OCI-LY3 (cell line): ENCODE results near the gene GMCL2.

ENCODE experiments used
- H2AFZ ChIP-seq: fragments of 200-600, 300-600 bp; shearing (Covaris generic); 2 replicates; pipeline ENCODE4 v1.6.0; 2014; ENCODE audit warnings: antibody characterized with exemption, low read depth, low read length
- H3K27ac ChIP-seq: fragments of 200-600, 300-600 bp; sonication (generic); 2 replicates; pipeline ENCODE4 v1.5.1; 2014; ENCODE audit warnings: mild to moderate bottlenecking, low read length, moderate library complexity, mixed read lengths
- H3K27me3 ChIP-seq: fragments of 200-600, 300-600 bp; sonication (generic); 2 replicates; pipeline ENCODE4 v1.6.1; 2014; ENCODE audit warnings: low read depth, low read length, mixed read lengths
- H3K36me3 ChIP-seq: fragments of 200-600, 300-600 bp; sonication (generic); replicated peaks from 2 replicates; pipeline ENCODE3; 2014; ENCODE audit warnings: low read depth, low read length, mixed read lengths
- H3K4me1 ChIP-seq: fragments of 300-600, 200-600 bp; sonication (generic); 2 replicates; pipeline ENCODE4 v1.6.1; 2014; ENCODE audit warnings: low read length, mixed read lengths
- H3K4me2 ChIP-seq: fragments of 200-600, 300-600 bp; sonication (generic); 2 replicates; pipeline ENCODE4 v1.6.1; 2014; ENCODE audit warnings: low read length, mixed read lengths
- H3K4me3 ChIP-seq: fragments of 300-600, 200-600 bp; sonication (generic); 2 replicates; pipeline ENCODE4 v1.5.1; 2014; ENCODE audit warnings: antibody characterized with exemption, mild to moderate bottlenecking, low read length, moderate library complexity
- H3K79me2 ChIP-seq: fragments of 300-600, 200-600 bp; shearing (Covaris generic); 2 replicates; pipeline ENCODE4 v1.6.1; 2014; ENCODE audit warnings: mild to moderate bottlenecking, low read length, mixed read lengths
- H3K9ac ChIP-seq: fragments of 300-600, 200-600 bp; shearing (Covaris generic); 2 replicates; pipeline ENCODE4 v1.6.0; 2014; ENCODE audit warnings: mild to moderate bottlenecking, low read length, moderate library complexity
- H3K9me3 ChIP-seq: fragments of 200-600, 300-600 bp; shearing (Covaris generic); 2 replicates; pipeline ENCODE4 v1.6.1; 2014; ENCODE audit warnings: low read length, mixed read lengths; ENCODE audit not compliant: insufficient read depth
- H4K20me1 ChIP-seq: fragments of 200-600, 300-600 bp; sonication (generic); 2 replicates; pipeline ENCODE4 v1.6.1; 2016; ENCODE audit warnings: low read length, mixed read lengths; ENCODE audit not compliant: insufficient read depth
- EZH2phosphoT487 ChIP-seq: fragments of 200-600 bp; shearing (Covaris generic); IDR thresholded peaks from 2 replicates; pipeline ENCODE4 v1.6.1; 2018; ENCODE audit warnings: antibody characterized with exemption, mixed run types, low read depth
- TF ChIP-seq, protein P1 (sequence below): fragments of 200-600, 300-600 bp; sonication (generic); IDR thresholded peaks from 2 replicates; pipeline ENCODE4 v1.5.1; 2014; ENCODE audit warnings: antibody characterized with exemption, low read length, low read depth

GMCL2 gene

DNA sequence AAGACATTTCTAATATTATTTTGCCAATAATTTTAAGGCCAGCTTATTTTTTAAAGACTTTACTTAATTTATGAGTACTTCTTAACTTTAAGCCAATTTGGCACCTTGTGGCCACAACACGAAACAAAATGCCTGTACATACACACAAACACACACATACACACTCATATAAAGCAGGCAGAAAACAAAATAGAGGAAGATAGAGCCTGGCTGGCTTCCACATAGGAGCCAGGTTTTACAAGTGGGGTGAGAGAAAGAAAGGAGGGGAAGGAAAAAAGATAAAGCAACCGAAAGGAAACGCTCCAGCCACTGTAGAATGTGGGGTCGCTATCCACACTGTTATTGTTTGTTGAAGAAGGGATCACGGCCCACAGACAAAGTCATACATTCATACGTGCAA, 10.4 kb downstream of the GMCL2 start:
- Histone ChIP-seq H3K36me3 (no peaks in the 10 kb centered on the region), H4K20me1 (no peaks in the 10 kb centered on the region), H3K79me2 (no peaks in the 10 kb centered on the region), H3K27ac (no peak overlapping the region), H2AFZ (no peak overlapping the region), H3K4me1 (no peaks in the 10 kb centered on the region), H3K4me3 (no peak overlapping the region), H3K9me3 (no peaks in the 10 kb centered on the region), H3K4me2 (no peak overlapping the region), H3K9ac (no peak overlapping the region), H3K27me3 (no peaks in the 10 kb centered on the region)
- TF ChIP-seq, protein P1, sequence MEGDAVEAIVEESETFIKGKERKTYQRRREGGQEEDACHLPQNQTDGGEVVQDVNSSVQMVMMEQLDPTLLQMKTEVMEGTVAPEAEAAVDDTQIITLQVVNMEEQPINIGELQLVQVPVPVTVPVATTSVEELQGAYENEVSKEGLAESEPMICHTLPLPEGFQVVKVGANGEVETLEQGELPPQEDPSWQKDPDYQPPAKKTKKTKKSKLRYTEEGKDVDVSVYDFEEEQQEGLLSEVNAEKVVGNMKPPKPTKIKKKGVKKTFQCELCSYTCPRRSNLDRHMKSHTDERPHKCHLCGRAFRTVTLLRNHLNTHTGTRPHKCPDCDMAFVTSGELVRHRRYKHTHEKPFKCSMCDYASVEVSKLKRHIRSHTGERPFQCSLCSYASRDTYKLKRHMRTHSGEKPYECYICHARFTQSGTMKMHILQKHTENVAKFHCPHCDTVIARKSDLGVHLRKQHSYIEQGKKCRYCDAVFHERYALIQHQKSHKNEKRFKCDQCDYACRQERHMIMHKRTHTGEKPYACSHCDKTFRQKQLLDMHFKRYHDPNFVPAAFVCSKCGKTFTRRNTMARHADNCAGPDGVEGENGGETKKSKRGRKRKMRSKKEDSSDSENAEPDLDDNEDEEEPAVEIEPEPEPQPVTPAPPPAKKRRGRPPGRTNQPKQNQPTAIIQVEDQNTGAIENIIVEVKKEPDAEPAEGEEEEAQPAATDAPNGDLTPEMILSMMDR = no peak
- no peak for TF ChIP-seq EZH2phosphoT487

DNA sequence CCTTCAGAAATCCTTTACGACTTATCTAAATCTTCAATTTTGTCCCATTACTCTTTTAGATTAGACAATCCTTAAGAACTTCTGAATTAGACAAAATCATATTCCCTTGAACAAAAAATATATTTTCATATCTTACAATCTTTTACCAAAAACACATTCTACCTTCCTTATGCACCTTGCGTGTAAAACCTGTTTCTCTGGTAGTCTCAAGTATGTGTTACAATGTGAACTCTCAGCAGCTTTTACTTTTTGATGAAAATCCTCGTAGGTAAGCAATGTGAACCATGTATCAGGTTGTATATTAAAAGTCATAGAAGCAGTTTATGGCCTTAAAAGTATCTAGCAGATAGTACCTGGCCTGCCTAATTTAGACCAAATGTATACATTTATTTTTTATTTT, 12.7 kb downstream of the GMCL2 start:
- no peaks in the 10 kb centered on the region for H3K79me2 ChIP-seq
- H3K9ac ChIP-seq = no peak overlapping the region
- no peak overlapping the region for H3K27ac ChIP-seq
- H3K27me3 ChIP-seq = no peaks in the 10 kb centered on the region
- H3K9me3 ChIP-seq = no peaks in the 10 kb centered on the region
- H3K4me1 ChIP-seq = no peaks in the 10 kb centered on the region
- no peak for TF ChIP-seq EZH2phosphoT487
- TF ChIP-seq, protein P1 = no peak
- H3K36me3 ChIP-seq = no peaks in the 10 kb centered on the region
- no peaks in the 10 kb centered on the region for H4K20me1 ChIP-seq
- no peak overlapping the region for H3K4me3 ChIP-seq
- H2AFZ ChIP-seq = no peak overlapping the region
- no peak overlapping the region for H3K4me2 ChIP-seq

DNA sequence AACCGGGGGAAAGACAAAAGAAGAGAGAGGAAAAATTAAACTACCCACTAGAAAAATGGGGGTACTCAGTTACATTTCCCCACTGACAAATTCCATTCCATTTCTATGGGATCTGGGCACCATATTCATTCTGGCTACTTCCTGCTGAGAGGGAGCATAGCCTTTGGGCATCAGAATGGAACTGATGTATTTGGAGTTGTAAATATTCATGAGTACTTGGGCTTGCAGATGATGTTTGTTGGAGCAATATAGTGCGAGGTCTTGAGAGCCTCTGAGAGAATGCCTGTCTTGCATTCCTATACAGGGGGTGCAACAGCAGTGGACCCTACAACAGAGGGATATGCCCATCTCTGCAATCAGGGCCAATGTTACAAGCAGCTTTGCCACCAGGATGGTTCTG, 16.7 kb downstream of the GMCL2 start:
- no peak for TF ChIP-seq EZH2phosphoT487
- TF ChIP-seq, protein P1 = no peak
- Histone ChIP-seq H3K4me3 (no peak overlapping the region), H3K9ac (no peak overlapping the region), H3K27me3 (no peaks in the 10 kb centered on the region), H3K4me2 (no peak overlapping the region), H3K27ac (no peak overlapping the region), H3K4me1 (peaks cover 3% of the 10 kb centered on the region; the same call in 1 of the 2 replicates), H4K20me1 (no peaks in the 10 kb centered on the region), H2AFZ (no peak overlapping the region), H3K79me2 (no peaks in the 10 kb centered on the region), H3K36me3 (no peaks in the 10 kb centered on the region), H3K9me3 (no peaks in the 10 kb centered on the region)

DNA sequence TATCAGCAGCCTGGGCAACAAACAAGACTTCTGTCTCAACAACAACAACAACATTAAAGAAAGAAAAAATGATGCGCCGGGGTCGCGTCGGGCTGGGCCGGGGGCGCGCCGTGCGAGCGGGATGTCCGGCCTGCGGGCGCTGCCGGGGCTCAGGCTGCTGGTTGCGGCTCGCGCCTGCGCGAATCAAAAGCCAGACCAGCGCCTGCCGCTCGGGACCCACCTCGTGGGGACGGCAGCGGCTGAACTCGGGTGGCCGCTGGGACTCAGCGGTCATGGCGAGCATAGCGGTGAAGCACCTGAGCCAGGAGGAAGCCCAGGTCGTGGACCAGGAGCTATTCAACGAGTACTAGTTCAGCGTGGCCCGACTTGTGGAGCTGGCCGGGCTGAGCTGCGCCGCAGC, 21.6 kb downstream of the GMCL2 start:
- no peak overlapping the region for H3K9ac ChIP-seq

More for the DNA sequence above, 21.6 kb downstream of the GMCL2 start:
- Histone ChIP-seq H3K4me3 (no peak overlapping the region), H3K4me2 (no peak overlapping the region), H2AFZ (no peak overlapping the region), H4K20me1 (no peaks in the 10 kb centered on the region), H3K27ac (no peak overlapping the region), H3K27me3 (peaks cover 7% of the 10 kb centered on the region; the same call in 1 of the 2 replicates), H3K36me3 (no peaks in the 10 kb centered on the region), H3K79me2 (no peaks in the 10 kb centered on the region), H3K9me3 (no peaks in the 10 kb centered on the region), H3K4me1 (peaks cover 13% of the 10 kb centered on the region)
- TF ChIP-seq, protein P1 = no peak
- TF ChIP-seq EZH2phosphoT487 = no peak
